Muscle layer of colon (tissue), 2 donors: ENCODE results near the gene GGACT.

Experiments
- H3K27ac ChIP-seq: one replicate; pipeline ENCODE4 v1.7.0; 2013; ENCODE audit warnings: low read depth, mild to moderate bottlenecking, low read length, moderate library complexity
- H3K27me3 ChIP-seq, 2 donors: one replicate each; pipeline ENCODE4 v1.7.0; 2013; ENCODE audit warnings: low read length in 2 of 2, mild to moderate bottlenecking in 2 of 2; ENCODE audit not compliant: insufficient read depth in 2 of 2, control insufficient read depth in 1 of 2
- H3K36me3 ChIP-seq: one replicate; pipeline ENCODE4 v1.7.0; 2013; ENCODE audit warnings: mild to moderate bottlenecking, low read length; ENCODE audit not compliant: insufficient read depth
- H3K4me1 ChIP-seq: one replicate; pipeline ENCODE4 v1.7.0; 2013; ENCODE audit warnings: mild to moderate bottlenecking, low read length; ENCODE audit not compliant: insufficient read depth
- H3K4me3 ChIP-seq, 2 donors: one replicate each; pipeline ENCODE4 v1.7.0; 2013; ENCODE audit warnings: low read length in 2 of 2, low read depth in 1 of 2, mild to moderate bottlenecking in 1 of 2, moderate library complexity in 1 of 2
- H3K9ac ChIP-seq: one replicate; pipeline ENCODE4 v1.7.0; 2013; ENCODE audit warnings: low read length
- H3K9me3 ChIP-seq: one replicate; pipeline ENCODE4 v1.7.0; 2013; ENCODE audit warnings: mild to moderate bottlenecking, low read length
- donor health status: abdominal sarcoma.
- donor health status: Adenocarcinoma of cecum.

GGACT gene

DNA sequence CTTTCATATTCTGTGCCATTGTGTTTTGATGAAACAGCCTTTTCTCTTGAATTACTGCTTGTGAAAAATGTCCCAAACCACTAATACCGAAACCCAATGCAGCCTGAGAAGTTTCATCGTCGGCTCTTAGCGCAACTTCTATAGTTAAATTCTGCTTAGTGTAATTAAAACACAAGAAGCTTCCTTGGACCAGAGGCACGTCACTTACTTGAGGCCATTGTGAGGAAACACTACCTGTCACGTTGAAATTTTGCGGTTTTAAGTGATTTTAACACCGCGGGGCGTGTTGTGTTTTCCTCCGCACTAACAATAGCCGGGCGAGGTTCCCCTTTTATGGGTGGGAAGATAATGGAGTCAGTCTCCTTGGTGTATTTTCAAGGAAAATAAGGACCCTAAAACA, 70.9 kb downstream of the GGACT start:
- Histone ChIP-seq H3K4me1 (peaks cover 6% of the 10 kb centered on the region), H3K9me3 (no peaks in the 10 kb centered on the region), H3K27ac (no peak overlapping the region), H3K36me3 (no peaks in the 10 kb centered on the region), H3K4me3 (no peak overlapping the region), H3K9ac (no peak overlapping the region), H3K27me3 (no peaks in the 10 kb centered on the region)

DNA sequence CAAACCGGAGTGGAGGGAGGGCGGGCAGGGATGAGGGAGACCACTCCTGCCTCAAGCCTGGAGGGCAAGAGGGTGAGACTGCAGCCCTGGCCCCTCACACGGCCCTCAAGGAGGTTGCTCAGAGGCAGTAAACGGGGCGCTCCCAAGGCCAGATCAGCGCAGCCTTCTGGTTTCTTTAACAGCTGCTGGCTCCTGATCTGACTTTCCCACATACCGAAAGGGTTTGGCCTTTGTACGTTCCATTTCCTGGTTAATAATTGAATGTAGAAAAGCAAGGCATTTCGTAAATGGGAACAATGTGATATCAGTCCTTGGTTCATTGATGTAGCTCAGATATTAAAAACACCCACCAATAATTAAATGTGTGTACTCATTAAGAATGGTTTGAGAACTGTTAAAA, 71.5 kb downstream of the GGACT start:
- no peaks in the 10 kb centered on the region for H3K9me3 ChIP-seq
- no peak overlapping the region for H3K27ac ChIP-seq
- no peak overlapping the region for H3K4me3 ChIP-seq
- H3K27me3 ChIP-seq = no peaks in the 10 kb centered on the region
- H3K9ac ChIP-seq = no peak overlapping the region
- no peaks in the 10 kb centered on the region for H3K36me3 ChIP-seq
- peaks cover 6% of the 10 kb centered on the region for H3K4me1 ChIP-seq

DNA sequence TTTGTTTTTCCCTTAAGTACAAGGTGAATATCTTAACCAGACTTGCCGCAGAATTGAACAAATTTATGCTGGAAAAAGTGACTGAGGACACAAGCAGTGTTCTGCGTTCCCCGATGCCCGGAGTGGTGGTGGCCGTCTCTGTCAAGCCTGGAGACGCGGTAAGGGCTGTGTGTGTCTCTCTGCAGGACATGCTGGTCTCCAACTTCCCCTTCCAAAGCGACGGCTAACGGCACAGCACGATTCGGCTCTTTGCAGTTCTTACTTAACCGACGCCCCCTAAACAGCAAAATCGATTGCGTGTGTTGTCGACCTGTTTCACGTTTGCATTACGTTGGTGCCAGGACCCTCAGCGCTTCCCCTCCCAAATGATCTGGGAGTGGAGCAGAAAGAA, 73.2 kb downstream of the GGACT start:
- Histone ChIP-seq H3K9me3 (no peaks in the 10 kb centered on the region), H3K27me3 (no peaks in the 10 kb centered on the region), H3K4me3 (no peak overlapping the region), H3K9ac (no peak overlapping the region), H3K27ac (no peak overlapping the region), H3K36me3 (no peaks in the 10 kb centered on the region), H3K4me1 (peaks cover 6% of the 10 kb centered on the region)

DNA sequence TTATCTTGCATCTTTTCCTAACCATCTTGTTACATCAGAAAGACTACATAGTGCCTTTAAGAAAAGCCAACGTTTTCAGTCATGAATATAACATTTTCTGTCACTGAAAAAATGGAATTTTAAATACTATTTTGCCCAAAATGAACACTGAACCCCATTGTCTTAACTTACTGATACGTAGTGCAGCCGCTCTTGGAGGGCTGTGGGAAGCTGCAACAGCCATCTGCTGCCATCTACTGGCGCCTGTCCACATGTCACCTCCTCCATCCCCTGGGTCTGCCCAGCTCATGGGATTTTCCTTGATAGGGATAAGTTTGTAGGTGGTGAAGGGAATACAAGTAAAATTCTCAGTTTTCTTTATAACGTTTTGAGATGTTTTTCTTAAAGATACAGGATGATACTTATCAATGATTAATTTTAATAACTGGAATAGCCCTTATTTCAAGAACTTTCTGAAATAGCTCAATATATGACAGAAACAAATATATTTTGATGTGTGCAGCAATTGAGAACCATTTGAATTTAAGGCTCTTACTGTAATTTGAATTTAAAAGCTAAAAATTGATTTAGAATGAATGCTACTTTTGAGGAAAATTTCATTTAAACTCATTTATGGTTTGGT, 73.7 kb downstream of the GGACT start:
- Histone ChIP-seq H3K4me1 (peaks cover 6% of the 10 kb centered on the region), H3K27me3 (no peaks in the 10 kb centered on the region), H3K36me3 (no peaks in the 10 kb centered on the region), H3K9me3 (no peaks in the 10 kb centered on the region), H3K9ac (no peak overlapping the region), H3K4me3 (no peak overlapping the region), H3K27ac (no peak overlapping the region)

DNA sequence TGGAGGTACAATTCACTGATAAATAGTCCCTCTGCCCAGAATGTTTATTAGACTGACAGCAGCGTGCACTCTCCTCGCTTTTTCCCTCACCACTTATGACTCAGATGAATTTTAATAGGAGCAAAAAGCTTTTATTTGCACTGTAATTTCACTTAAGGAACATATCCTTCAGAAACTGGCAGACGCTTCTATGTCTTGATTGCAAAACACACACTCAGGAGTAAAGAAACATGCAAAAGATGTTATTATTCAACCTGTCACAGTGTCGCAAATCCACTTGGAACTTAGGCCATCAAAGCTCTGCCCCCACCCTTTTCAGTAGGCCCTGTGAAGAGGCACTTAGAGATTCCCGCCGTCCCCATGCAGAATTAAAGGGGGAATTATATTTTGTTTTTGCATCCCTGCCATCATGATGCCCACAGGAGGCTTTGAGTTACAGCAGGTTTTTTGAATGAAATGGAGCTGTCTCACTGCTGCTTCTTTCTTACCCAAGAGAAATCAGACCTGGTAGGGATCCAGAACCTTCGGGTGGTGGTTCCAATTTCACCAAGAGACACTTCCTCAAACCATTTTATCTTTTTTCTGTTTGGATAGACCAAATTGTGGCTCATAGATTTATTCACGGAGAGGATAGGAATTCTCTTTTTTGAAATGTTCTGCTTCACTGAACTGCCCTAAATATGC, 74.5 kb downstream of the GGACT start:
- H3K4me1 ChIP-seq = peaks cover 6% of the 10 kb centered on the region
- no peaks in the 10 kb centered on the region for H3K27me3 ChIP-seq
- no peaks in the 10 kb centered on the region for H3K36me3 ChIP-seq
- no peak overlapping the region for H3K4me3 ChIP-seq
- no peaks in the 10 kb centered on the region for H3K9me3 ChIP-seq
- no peak overlapping the region for H3K27ac ChIP-seq
- H3K9ac ChIP-seq = no peak overlapping the region

DNA sequence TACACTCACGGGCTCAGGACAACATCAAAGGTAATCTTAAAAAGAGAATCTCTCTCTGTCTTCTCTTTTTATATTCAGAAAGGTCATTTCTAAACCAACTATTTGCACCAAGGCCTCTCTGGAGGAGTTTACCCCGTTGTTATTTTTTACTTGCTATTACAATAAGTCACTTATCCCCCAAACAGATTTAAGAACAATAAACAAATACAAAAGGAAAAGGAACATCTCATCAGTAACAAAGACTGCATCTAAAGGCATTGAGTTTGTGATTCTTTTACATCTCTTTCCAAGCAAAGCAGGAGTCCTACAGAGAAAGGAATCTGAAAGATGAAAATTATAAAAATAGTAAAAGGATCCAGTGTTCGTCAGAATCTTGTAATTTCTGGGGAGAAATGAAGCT, 75.4 kb downstream of the GGACT start:
- H3K36me3 ChIP-seq = no peaks in the 10 kb centered on the region
- no peaks in the 10 kb centered on the region for H3K9me3 ChIP-seq
- no peak overlapping the region for H3K27ac ChIP-seq
- no peak overlapping the region for H3K9ac ChIP-seq
- no peak overlapping the region for H3K4me3 ChIP-seq
- no peaks in the 10 kb centered on the region for H3K27me3 ChIP-seq
- H3K4me1 ChIP-seq = peaks cover 6% of the 10 kb centered on the region

DNA sequence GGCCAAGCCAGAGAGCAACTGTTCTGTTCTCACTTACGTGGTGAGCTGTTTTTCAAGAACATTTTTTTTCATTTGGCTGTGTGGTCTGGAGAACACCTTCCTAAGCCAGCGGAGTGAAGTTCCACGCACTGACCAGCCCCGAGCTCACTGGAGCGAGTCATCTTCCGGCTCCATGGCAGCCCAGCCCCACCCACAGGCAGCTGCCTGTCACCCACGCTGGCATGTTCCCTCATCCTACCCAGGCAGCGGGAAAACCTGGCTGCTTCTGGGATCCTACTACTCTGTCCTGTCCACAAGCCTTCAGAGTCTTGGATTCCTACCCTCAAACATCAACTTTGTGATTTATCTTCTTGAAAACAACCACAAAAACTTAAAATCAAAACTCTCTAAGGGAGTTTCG, 76.2 kb downstream of the GGACT start:
- H3K4me3 ChIP-seq = no peak overlapping the region
- H3K4me1 ChIP-seq = peaks cover 6% of the 10 kb centered on the region
- H3K9ac ChIP-seq = no peak overlapping the region
- no peak overlapping the region for H3K27ac ChIP-seq
- H3K36me3 ChIP-seq = no peaks in the 10 kb centered on the region
- H3K27me3 ChIP-seq = no peaks in the 10 kb centered on the region
- no peaks in the 10 kb centered on the region for H3K9me3 ChIP-seq

DNA sequence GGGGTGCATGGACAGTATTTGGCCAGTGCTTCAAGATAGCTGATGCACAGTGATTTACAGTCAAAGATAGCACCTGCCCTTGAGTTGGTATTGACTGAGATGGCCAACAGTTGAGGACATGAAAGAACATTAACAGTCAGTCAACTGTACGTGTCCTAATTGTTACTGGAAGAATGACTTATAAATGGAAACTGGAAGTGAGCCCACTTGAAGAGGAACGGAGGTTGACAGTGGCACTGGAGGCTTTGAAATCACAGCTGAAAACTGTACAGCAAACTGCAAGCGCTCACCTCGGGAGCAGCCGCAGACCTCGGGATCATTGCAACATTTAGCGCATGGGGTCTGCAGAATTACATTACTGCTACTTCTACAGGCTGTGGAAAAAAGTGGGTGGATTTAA, 77.1 kb downstream of the GGACT start:
- Histone ChIP-seq H3K4me3 (no peak overlapping the region), H3K9ac (no peak overlapping the region), H3K27me3 (no peaks in the 10 kb centered on the region), H3K27ac (no peak overlapping the region), H3K9me3 (no peaks in the 10 kb centered on the region), H3K36me3 (no peaks in the 10 kb centered on the region), H3K4me1 (peaks cover 6% of the 10 kb centered on the region)

DNA sequence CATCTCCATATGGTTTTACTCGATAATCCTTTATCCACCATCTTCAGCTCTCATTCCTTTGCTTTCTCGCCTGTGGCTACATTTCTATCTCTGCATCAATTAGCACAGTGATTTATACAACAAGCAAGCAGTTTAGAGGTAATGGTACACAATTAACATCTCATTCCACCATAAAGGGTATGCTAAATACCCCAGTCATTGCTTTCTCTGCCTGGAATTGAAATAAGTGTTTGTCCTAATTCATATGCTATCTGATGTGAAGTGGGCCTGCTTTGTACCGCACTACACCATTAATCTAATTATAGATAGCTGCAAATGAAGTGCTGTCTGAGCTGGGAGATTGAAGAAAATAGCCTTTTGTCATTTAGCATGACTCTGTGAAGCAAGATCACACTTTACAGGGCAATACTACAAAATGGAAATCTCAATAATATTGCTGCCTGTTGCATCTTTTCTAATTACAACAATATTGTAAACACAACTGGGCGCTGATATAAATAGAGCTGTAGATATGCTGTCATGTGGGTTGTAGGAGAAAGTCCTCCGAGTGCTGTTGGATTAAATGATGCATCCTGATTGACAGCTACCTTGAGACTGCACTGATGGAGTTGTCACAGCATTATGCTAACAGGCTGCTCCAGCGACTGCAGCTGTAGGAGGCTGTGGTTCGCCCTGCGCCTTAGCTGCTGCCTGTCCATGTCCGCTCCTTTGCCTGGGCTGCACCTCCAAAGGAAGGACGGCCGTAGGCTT, 78.2 kb downstream of the GGACT start:
- Histone ChIP-seq H3K9ac (no peak overlapping the region), H3K4me1 (peaks cover 6% of the 10 kb centered on the region), H3K36me3 (no peaks in the 10 kb centered on the region), H3K4me3 (no peak overlapping the region), H3K27ac (no peak overlapping the region), H3K9me3 (no peaks in the 10 kb centered on the region), H3K27me3 (no peaks in the 10 kb centered on the region)

DNA sequence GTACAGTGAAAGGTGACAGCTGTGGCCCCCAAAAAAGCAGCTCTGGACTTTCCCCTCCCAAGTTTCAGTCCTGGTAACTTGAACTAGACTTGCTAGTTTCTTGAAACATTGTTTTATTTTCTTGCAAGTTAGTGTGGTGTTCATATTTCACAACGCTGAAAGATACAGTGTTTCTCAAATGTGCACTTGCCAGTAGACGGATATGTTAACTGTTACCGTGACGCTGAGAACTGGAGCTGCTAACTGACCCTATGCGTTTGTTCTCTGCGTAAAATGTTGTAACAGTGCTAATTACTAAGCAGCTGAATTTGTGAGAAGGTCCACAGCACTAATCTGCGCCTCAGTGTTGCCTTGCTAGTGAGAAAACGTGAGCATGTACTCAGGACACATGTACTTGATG, 79.6 kb downstream of the GGACT start:
- H3K9ac ChIP-seq = no peak overlapping the region
- H3K4me1 ChIP-seq = no peaks in the 10 kb centered on the region
- H3K4me3 ChIP-seq = no peak overlapping the region
- no peaks in the 10 kb centered on the region for H3K27me3 ChIP-seq
- no peaks in the 10 kb centered on the region for H3K9me3 ChIP-seq
- no peaks in the 10 kb centered on the region for H3K36me3 ChIP-seq
- no peak overlapping the region for H3K27ac ChIP-seq

DNA sequence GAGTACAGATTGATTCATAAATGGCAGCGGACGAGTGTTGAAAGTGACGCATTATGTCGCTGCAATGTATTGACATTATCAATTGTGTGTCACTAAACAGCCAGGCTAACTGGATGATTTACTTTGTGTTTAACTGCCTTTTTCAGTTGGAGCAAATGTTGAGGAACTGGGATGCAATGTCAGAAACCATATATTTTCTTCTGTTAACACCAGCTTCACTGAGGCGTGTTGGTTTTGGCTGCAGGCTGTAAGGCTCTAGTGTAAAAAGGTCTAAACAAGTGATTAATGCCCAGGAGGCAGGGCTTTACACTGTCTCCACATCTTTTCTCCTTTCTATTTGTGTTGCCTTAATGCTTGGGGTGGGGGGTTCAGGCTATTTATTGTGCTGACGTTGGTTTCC, 80.1 kb downstream of the GGACT start:
- H3K27ac ChIP-seq = no peak overlapping the region
- no peak overlapping the region for H3K9ac ChIP-seq

More for the DNA sequence above, 80.1 kb downstream of the GGACT start:
- Histone ChIP-seq H3K27me3 (no peaks in the 10 kb centered on the region), H3K9me3 (no peaks in the 10 kb centered on the region), H3K4me1 (no peaks in the 10 kb centered on the region), H3K36me3 (no peaks in the 10 kb centered on the region), H3K4me3 (no peak overlapping the region)
